ENCODE measurements around the gene MRPL30. TPM values are rescaled to one million over a fixed set of nuclear protein-coding genes. Genes with fewer than 3 reads are reported as not detected.
"Not testable (repeated sequence)": the region's sequence is repeated elsewhere in the genome, so short reads cannot be mapped to it uniquely, and the experiment has no call there.

Gene MRPL30
- 38.0 TPM for total RNA-seq
- long read RNA-seq, transcript MRPL30-201 (6 exons, 2,605 nt), result major isoform, 22 of 55 reads
- long read RNA-seq, partial matches to known transcripts, result 32 of 55 reads
- long read RNA-seq, other reads (novel, unspliced or antisense), result 1 of 55 reads

DNA sequence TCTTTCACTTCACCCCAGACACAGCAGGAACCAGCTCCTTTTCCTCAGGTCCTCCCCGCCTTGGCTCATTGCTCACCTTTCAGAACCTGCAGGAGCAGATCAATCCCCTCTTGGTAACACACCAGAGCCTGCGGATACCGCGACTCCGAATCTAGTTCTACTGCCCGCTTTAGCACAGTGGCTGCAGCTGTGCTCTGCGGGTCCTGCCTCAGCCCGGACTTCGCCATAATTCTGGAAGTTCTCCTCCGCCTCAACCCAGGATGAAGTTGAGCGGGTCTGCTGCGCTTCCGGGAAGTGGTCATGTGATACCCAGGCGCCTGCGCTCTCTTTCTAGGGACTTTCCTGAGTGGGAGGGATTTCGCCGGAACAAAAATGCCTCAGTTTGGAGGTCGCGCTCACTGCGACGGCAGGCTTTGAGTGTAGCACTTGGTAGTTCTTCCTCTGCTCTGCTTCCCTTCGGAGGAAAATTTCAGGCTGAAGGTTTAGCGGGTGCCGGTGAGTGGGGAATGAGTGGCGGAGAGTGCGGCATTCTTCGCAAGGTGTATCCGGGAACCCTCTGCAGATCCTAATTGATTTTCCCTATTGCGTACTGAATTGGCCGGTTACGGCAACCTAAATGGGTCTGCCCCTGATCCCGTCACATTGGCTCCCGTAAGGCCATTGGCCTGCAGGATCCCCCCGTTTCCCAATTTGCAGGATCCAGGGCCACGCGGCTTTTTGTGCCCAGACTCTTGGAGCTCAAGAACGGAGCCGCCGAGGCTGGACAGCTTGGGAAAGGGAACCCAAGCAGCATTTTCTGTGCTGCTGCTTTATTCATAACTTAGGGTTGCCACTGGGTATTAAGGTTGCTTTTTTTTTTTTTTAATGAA lies at the start of gene MRPL30, which contains the start of gene MITD1:
MRPL30 (plus strand) TSS at position 430 of the 869 bp plus-strand sequence. CDS start 5,020 bp downstream, outside the sequence.
MITD1 (minus strand) TSS at position 304 of the 869 bp plus-strand sequence; CDS start at position 227, 77 bp downstream.
- peak; percentile 99 for ATAC-seq
- intact Hi-C loops (cut with micrococcal nuclease), result no loop called here

DNA sequence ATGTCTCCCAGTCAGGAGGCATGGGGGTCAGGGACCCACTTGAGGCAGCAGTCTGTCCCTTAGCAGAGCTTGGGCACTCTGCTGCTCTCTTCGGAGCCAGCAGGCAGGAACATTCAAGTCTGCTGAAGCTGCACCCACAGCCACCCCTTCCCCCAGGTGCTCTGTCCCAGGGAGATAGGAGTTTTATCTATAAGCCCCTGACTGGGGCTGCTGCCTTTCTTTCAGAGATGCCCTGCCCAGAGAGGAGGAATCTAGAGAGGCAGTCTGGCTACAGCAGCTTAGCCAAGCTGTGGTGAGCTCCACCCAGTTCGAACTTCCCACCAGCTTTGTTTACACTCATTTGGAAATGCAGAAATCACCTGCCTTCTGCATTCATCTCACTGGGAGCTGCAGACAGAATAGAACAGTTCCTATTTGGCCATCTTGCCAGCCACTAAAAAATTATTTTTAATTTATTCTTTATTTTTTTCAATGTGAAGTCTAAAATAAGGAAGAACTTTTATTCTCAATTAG lies 45.9 kb upstream of the MRPL30 start:
- DNase-seq; ATAC-seq; intact Hi-C loops (cut with micrococcal nuclease): not testable (repeated sequence)

More for the DNA sequence above, at the start of gene MRPL30, which contains the start of gene MITD1:
- peak; percentile 91 for DNase-seq

DNA sequence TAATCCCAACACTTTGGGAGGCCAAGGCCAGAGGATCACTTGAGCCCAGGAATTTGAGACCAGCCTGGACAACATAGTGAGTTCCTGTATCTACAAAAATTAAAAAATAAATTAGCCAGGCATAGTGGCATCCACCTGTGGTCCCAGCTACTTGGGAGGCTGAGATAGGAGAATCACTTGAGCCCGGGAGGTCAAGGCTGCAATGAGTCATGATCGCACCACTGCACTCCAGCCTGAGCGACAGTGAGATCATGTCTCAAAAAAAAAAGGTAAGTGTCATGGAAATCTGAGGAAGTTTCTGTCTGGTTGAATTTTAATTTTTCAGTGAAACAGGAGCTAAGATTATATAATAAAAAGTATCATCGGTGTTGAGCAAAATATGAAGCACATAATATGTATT lies 42.0 kb upstream of the MRPL30 start:
- intact Hi-C loops (cut with micrococcal nuclease), result no loop called here
- ATAC-seq (no peak), DNase-seq (no peak)

DNA sequence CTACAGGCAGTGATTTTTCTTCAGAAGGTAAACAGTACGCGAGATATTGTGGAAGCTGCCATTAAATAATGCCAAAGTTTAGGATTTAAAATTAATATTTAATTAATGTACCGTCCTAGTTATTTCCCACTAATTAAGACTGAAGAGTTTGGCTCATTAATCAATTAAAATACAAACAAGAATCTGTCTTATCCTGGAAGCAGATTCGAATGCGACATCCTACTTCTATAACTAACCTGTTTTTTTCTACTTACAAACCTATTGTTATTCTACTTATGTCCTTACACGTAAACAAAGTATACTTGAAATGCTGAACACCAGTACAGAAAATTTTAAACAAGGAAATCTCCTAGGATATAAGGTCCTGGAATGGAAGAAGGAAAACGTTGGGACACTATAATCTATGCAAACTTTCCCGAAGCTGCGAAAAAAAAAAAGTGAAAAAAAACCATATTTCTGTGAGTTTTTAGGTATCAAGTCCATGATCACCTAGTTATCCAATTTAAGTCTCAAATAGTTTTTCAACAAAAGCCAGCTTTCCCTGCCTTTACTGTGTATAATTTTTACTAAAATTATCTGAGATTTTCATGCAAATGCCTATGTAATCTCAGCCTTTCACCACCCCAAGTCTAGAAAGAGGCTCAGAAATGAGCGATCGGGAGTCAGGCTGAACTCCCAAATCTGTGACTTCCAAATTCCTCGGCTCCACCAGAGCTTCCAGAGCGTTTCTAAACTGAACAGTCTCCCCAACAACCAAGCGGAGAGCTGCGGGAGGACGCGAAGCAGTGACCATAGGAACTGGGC lies 40.7 kb upstream of the MRPL30 start:
- DNase-seq (no peak), ATAC-seq (no peak)
- intact Hi-C loops (cut with micrococcal nuclease), result no loop called here

DNA sequence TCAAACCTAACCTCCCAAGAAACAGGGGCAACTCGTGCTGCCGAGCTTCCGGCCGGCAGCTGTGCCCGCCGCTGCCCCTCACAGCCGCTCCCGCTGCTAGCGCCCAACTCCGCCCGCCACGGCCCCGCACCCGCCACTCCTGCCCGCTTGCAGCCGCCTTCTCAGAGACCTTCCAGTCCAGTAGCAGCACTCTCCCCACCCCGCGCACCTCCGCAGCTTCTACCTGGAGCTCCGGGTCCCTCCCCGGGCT lies 40.2 kb upstream of the MRPL30 start:
- no peak for DNase-seq
- ATAC-seq, result peak; percentile 66
- intact Hi-C loops (cut with micrococcal nuclease), result no loop called here

DNA sequence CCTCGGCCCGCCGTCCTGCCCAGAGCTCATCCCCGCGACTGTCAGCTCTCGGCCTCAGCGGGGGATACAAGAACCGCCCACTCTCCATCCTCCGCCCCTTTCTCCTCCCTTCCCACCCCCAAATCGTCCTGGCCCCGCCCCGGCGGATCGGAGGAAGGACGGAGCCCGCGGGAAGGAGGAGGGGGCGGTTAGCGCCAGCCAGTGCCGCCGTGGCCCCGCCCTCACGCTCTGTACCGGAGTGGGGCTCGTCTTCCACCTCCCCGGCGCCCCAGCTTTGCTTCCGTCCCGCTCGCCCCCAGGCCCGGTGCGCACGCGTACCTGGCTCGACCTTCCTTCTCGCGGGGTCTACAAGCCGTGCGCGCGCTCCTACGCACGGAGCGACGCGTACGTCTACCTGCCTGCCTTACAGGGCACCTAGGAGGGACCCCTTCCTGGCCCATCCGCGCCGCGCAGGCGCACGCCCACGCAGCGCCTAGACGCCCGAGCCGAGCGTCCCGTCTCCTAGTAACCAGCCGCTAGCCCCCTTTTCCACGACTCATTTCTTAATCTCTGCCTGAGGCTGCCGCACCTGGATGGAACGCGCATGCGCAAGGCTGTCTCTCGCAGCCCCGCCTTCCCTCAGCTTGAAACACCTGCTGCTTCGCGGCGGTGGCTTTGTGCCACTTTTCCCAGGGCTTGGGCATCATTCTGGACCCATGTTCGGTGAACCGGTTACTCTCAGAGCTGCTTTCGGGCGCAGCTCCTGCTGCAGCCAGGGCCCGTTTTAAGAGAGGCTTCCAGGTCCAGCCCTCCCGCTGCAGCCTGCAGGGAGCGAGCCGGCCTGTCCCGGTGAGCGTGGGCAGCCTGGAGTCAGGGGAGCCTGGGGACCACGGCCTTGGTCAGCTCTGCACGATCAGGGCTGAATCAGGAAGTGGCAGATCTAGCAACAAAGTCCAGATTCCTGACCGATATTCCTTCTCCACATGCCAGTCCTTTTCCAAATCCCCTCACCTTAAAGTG lies 39.6 kb upstream of the MRPL30 start, which contains the start of gene C2orf15:
C2orf15 (plus strand) TSS at position 598 of the 999 bp plus-strand sequence. CDS start 8,852 bp downstream, outside the sequence.
- DNase-seq, result peak; percentile 96
- intact Hi-C loops (cut with micrococcal nuclease), result no loop called here
- ATAC-seq, result peak; percentile 99

DNA sequence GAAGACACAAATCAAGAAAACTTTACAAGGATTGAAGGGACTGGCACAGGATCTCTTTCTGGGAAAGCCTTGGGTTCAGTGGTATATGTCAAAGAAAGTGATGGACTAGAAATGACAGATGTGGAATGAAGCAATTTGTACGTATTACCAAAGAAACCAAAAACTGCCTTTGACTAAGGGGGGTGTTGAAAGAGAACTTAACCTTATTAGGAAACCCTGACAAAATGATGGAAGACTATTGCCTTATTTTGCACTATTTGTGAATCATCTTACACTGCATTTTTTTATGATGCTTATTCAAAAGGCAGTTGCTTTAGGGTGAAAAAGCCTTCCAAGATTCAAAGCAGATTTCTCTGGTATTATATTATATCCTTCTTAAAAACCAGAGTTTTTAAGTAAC lies 30.3 kb upstream of the MRPL30 start:
- no peak for DNase-seq
- ATAC-seq, result no peak
- intact Hi-C loops (cut with micrococcal nuclease), result no loop called here

DNA sequence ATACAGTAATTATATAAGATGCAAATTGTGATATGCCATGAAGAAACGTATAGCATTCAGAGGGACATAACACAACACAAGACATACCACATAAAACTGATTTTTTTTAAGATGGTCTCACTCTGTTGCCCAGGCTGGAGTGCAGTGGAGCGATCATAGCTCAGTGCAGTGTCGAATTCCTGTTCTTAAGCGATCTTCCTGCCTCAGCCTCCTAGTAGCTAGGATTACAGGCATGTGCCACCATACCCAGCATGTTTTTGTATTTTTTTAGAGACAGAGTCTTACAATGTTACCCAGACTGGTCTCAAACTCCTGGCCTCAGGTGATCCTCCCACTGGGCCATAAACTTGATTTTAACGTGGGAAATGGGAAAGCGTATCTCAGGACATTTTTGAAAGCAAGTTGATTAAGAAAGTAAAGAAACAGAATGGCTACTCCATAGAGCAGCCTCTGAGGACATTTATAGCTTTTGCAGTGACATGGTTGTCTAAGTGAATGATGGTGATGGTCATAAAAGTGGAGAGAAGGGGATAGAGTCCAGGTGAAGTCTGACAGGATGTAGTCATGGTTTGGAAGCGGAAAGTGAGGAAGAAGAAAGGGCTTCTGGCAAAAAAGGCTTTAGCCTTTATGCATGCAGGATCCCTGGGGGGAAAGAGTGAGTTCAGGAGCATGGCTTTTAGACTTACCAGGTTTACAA lies 28.6 kb upstream of the MRPL30 start:
- intact Hi-C loops (cut with micrococcal nuclease), result no loop called here
- ATAC-seq (no peak), DNase-seq (no peak)

DNA sequence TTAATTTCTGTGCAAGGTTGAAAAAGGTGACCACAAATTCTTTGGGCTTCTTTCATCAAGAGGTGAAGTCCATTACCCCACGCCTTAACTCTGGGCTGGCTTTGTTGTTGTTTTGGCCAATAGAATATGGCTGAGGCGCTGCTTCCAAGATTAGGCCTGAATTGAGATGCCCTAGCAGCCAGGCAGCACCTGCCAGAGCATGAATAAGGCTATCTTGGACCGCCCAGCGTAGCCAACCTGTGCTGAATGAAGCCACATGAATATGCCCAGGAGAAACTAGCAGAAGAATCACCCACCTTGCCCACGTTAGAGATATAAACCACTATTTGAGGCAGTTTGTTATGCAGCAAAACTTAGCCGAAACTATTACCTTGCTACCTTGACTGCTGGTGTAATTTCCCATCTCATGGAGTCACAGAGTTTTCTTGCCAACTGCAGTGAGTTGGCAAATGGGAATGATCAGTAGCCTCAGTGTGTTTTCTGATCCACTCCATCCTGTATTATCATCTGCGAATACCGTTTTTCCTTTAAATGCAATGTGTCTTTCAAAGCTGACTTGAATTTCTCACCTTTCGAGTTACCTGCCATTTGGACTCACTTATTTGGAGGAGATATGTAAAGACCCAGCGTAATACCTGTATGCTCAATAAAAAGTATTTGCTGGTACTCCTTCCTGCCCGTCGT lies 26.9 kb upstream of the MRPL30 start:
- peak; percentile 14 for ATAC-seq

DNA sequence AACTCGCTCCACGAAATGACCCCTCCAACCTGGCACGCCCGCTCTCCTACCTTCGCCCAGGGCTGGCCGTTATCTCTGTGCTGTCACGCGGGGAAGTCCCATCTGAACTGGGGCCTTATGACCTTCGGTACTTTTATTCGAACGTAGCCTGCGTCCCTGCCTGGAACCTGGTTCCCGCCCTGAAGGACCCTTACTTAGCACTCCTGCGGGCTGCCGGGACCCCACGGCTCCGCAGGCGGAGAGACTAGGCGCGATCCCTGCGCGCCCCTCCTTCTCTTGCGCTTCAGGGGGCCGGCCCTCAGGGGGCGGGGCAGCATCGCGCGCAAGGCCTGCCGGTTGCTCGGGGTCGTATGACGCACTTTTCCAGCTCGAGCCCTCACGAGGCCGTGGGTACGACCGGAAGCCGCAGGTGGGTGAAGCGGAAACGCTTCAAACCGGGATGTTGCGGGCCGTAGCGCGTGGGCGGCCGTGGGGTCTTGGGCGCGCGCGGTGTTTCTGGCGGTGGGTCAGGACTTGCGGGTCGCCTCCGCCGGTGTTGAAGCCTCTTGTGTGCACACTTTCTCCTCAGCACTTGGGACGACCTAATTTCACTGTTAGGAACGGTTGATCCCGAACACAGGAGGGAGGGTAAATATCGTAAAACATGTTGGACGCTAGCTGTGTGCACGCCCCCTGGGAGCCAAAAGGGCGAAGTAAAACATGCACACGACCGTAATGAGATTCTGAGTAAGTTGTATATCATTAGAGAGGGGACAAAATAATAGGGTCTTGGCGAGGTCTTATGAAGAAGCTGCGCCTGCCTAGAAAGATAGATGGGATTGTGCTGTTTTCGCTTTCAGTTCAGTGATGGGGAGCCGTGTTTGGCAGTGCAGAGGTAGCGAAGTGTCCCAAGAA lies 26.1 kb upstream of the MRPL30 start, which contains the start of the genes LIPT1 and TSGA10:
LIPT1 (plus strand) TSS at position 325 of the 894 bp plus-strand sequence. CDS start 6,991 bp downstream, outside the sequence.
TSGA10 (minus strand) TSS at position 300 of the 894 bp plus-strand sequence. CDS start 45,503 bp downstream, outside the sequence.
- ATAC-seq (peak; percentile 99), DNase-seq (peak; percentile 95)
- intact Hi-C loops (cut with micrococcal nuclease), result no loop called here

More for the DNA sequence above, 26.9 kb upstream of the MRPL30 start:
- intact Hi-C loops (cut with micrococcal nuclease), result no loop called here
- no peak for DNase-seq

DNA sequence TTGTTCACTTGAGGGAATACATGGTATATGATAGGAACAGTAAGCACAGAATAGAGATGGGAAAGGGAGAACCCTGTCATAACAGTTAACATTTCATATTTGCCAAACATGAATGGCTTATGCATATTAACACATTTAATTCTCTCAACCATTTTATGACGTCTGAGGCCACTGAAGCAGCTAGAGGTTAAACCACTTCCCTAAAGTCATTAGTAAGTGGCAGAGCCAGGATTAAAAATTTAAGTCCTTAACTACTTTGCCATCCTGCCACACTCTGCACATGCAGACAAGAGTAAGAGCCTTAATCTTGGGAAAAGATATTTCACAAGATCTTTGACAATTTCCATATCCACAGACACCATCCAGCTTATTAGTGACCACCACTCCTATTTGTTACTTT lies 24.1 kb upstream of the MRPL30 start:
- no peak for DNase-seq
- ATAC-seq, result no peak
- intact Hi-C loops (cut with micrococcal nuclease), result no loop called here

DNA sequence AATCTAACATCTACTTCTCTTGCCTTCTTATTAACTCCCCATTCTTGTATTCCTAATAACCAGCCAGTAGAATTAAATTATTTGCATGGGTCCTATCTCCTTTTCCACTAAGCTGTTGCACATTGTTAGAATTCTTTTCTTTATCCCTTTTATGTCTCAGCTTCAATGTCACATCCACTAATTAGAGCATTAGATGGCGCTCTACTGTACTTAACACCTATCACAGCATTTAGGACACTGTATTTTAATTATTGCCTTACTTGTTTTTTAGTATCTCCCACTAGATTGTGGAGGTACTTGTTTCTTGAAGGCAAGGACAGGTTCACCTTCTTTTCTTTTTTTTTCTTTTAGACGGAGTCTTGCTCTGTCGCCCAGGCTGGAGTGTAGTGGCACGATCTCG lies 22.4 kb upstream of the MRPL30 start:
- DNase-seq (no peak), ATAC-seq (no peak)
- intact Hi-C loops (cut with micrococcal nuclease), result no loop called here

DNA sequence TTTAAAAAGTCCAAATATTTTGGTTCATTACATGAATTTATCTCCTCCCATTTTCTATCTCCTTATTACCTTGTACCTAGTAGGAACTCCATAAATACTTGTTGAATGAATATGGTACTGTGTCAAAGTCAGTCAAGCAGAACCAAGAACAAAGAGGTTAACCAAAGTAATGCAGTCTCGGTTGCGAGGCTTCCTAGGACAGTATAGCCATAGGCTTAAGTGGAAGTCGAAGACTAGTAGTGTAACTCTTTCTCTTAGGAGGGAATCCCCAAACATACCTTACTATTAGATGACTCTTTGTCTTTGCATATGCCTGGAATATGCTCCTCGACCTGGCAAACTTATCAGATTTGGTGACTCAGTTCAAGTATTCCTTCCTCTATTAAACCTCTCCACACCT lies 21.4 kb upstream of the MRPL30 start:
- ATAC-seq, result no peak
- DNase-seq, result no peak
- intact Hi-C loops (cut with micrococcal nuclease), result no loop called here

DNA sequence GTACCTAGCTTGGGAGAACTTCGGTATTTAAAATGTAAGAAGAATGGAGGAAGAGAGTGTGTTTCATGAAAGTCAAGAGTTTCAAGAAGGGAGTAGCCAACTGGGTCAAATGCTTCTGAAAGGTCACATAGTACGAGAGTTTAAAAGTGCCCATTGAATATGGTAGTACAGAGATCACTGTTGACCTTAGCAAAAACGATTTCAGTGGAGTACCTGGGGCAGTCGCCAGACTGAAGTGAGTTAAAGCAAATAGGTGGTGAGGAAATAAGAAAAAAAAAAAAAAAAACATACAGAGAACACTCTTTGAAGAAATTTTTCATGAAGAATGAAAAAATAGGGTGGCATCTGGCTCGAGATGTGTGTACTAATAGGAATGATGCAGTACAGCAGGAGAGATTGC lies 14.8 kb upstream of the MRPL30 start:
- DNase-seq, result no peak
- ATAC-seq, result no peak
- intact Hi-C loops (cut with micrococcal nuclease), result no loop called here

DNA sequence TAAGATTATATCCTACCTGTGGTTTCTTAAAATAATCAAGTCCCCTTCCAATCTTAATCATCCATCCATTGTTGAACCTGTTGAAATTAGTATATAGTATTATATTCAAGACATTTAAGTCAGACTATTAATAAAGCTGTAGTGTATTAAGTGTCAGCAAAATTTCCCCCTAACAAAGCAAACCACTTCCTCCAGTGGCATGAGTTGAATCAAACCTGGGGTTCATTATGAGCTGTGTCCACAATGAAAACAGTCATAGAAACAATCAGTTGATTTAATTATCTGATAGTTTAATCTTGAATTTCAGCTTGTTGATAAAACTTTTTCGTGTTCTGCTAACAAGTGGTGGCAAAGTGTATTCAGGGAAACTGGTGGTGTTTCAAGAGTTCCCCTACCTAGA lies 11.4 kb upstream of the MRPL30 start:
- intact Hi-C loops (cut with micrococcal nuclease), result no loop called here
- ATAC-seq (no peak), DNase-seq (no peak)

Measured in left ventricle myocardium superior (tissue), 1 donor.